HepG2 (cell line): ENCODE results near the gene CNTROB. TPM values are rescaled to one million over a fixed set of nuclear protein-coding genes. Genes with fewer than 3 reads are reported as not detected.
A peak's percentile ranks its signal among the peaks of the same experiment; 100 is the strongest.

Experiments
- ATAC-seq: fragments of 200-7000 bp; cut with Tn5 transposase; 3 replicates; pipeline ENCODE4 v1.9.1; 2020; ENCODE audit warnings: mild to moderate bottlenecking, moderate library complexity
- Bru-seq: library from RNA; stranded (reverse); fragments of 400-500 nt; gene quantifications from one replicate; lab custom pipeline; 2021; lab: Mats Ljungman, UMichigan
- BruChase-seq, 2 experiments: library from RNA; stranded (reverse); fragments of 400-500 nt; gene quantifications; one replicate each; lab custom pipeline; 2021; lab: Mats Ljungman, UMichigan
- BruUV-seq: library from RNA; stranded (reverse); fragments of 400-500 nt; replicated peaks from 2 replicates; lab custom pipeline; 2021; lab: Mats Ljungman, UMichigan
- CTCF ChIA-PET: fragments of 300-600 bp; formaldehyde crosslinking; extraction: SDS; loops from one replicate; lab custom pipeline; 2021; ENCODE audit warnings: low total read pairs, inconsistent platforms, low intra/inter-chr PET ratio; lab: Yijun Ruan, JAX
- POLR2A ChIA-PET: fragments of 350-600 bp; sonication (Branson Sonifier 250); formaldehyde crosslinking; loops from one replicate; lab custom pipeline; 2020; ENCODE audit warnings: antibody characterized with exemption, inconsistent platforms; lab: Yijun Ruan, JAX
- DNase-seq: peaks from one replicate; pipeline ENCODE4 v3.0.0-alpha.2; 2015; ENCODE audit warnings: low spot score
- FAIRE-seq: peaks from 3 replicates; lab custom pipeline; 2011; peaks lifted over from hg19 to GRCh38; lab: Jason Lieb, UNC
- H2AFZ ChIP-seq: one replicate; pipeline ENCODE4 v1.6.1; 2011; ENCODE audit warnings: low read length, inconsistent platforms
- H3K27ac ChIP-seq: fragments of 300-600 bp; 3 replicates; pipeline ENCODE4 v1.8.0; 2011; ENCODE audit warnings: mixed run types, mild to moderate bottlenecking, mixed read lengths, low read length, inconsistent platforms; ENCODE audit not compliant: insufficient read depth; ENCODE audit errors: extremely low read length
- H3K27me3 ChIP-seq, 2 experiments: fragments of 200-600 bp in 1 of 2; 2 replicates in 1 of 2; 3 replicates in 1 of 2; pipeline versions ENCODE4 v1.6.0 to v1.8.0; 2011; ENCODE audit warnings: low read length in 2 of 2, mild to moderate bottlenecking in 2 of 2, moderate library complexity in 2 of 2, inconsistent platforms in 1 of 2; ENCODE audit not compliant: insufficient read depth in 2 of 2, control insufficient read depth in 1 of 2
- H3K36me3 ChIP-seq, 2 experiments: fragments of 200-600 bp in 1 of 2; replicated peaks in 1 of 2; 2 replicates in 1 of 2; 3 replicates in 1 of 2; pipeline versions ENCODE4 v1.5.1 to v1.8.0; 2011; ENCODE audit warnings: low read length in 2 of 2, inconsistent platforms in 1 of 2; ENCODE audit not compliant: insufficient read depth in 2 of 2, control insufficient read depth in 1 of 2
- H3K4me1 ChIP-seq: 2 replicates; pipeline ENCODE4 v1.5.1; 2012; ENCODE audit warnings: low read length, inconsistent platforms; ENCODE audit not compliant: insufficient read depth
- H3K4me2 ChIP-seq: 2 replicates; pipeline ENCODE4 v1.6.0; 2011; ENCODE audit warnings: low read depth, low read length, inconsistent platforms
- H3K4me3 ChIP-seq, 3 experiments: fragments of 200-600 bp in 1 of 3; sonication (generic), shearing (Covaris generic) in 1 of 3; replicated peaks in 1 of 3; 2 replicates each; pipeline ENCODE4 v1.5.1; 2011 to 2016; ENCODE audit warnings: low read length in 3 of 3, inconsistent platforms in 2 of 3, low read depth in 2 of 3, mild to moderate bottlenecking in 2 of 3, control low read depth in 1 of 3, mixed read lengths in 1 of 3; ENCODE audit not compliant: insufficient read depth in 1 of 3
- H3K79me2 ChIP-seq: one replicate; pipeline ENCODE4 v1.6.1; 2011; ENCODE audit warnings: low read length, inconsistent platforms; ENCODE audit not compliant: insufficient read depth
- H3K9ac ChIP-seq: 2 replicates; pipeline ENCODE4 v1.6.0; 2011; ENCODE audit warnings: mild to moderate bottlenecking, low read depth, low read length, inconsistent platforms; ENCODE audit not compliant: insufficient read depth
- H3K9me3 ChIP-seq: 2 replicates; pipeline ENCODE4 v1.5.1; 2012; ENCODE audit warnings: mild to moderate bottlenecking, low read length
- H4K20me1 ChIP-seq: 2 replicates; pipeline ENCODE4 v1.6.0; 2011; ENCODE audit warnings: inconsistent platforms, mild to moderate bottlenecking, low read length, moderate library complexity; ENCODE audit not compliant: insufficient read depth
- BCLAF1 ChIP-seq: fragments of 450-650 bp; IDR thresholded peaks from 2 replicates; pipeline ENCODE4 v1.6.1; 2017; ENCODE audit warnings: mild to moderate bottlenecking
- GATAD2A ChIP-seq: IDR thresholded peaks from 2 replicates; pipeline ENCODE4 v1.6.1; 2016
- HDAC1 ChIP-seq: sonication (generic); formaldehyde crosslinking; IDR thresholded peaks from 2 replicates; pipeline ENCODE4 v1.5.1; 2020; ENCODE audit warnings: mild to moderate bottlenecking, missing genetic modification reagents
- HMGXB3 ChIP-seq: sonication (generic); formaldehyde crosslinking; IDR thresholded peaks from 2 replicates; pipeline ENCODE4 v1.4.0; 2020; ENCODE audit warnings: missing genetic modification reagents, borderline replicate concordance
- ZNF256 ChIP-seq: sonication (generic); formaldehyde crosslinking; conservative IDR thresholded peaks from 2 replicates; pipeline ENCODE4 v1.4.0; 2020; ENCODE audit warnings: missing genetic modification reagents
- ZNF44 ChIP-seq: sonication (generic); formaldehyde crosslinking; IDR thresholded peaks from 2 replicates; pipeline ENCODE4 v1.5.1; 2020; ENCODE audit warnings: mild to moderate bottlenecking, missing genetic modification reagents
- ZNF564 ChIP-seq: sonication (generic); formaldehyde crosslinking; IDR thresholded peaks from 2 replicates; pipeline ENCODE4 v1.8.1; 2023; ENCODE audit warnings: mild to moderate bottlenecking, missing genetic modification reagents
- WGBS: methylation state at CpG from one replicate; pipeline ENCODE4 v1.1.6; 2017; ENCODE audit warnings: low lambda C conversion rate; 5-methylcytosine and 5-hydroxymethylcytosine counted together
- in situ Hi-C: cut with HindIII; loops from 2 replicates; pipeline ENCODE4 v1.10.0; 2017; ENCODE audit warnings: low pct_unique_long_range_greater_than_20kb; ENCODE audit not compliant: extremely low pct_ligation_motif_present
- intact Hi-C: fragments of 100-400 bp; cut with micrococcal nuclease; formaldehyde crosslinking; loops from one replicate; pipeline ENCODE4 v1.10.0; 2022; ENCODE audit not compliant: unreplicated experiment
- long read RNA-seq, 2 experiments: library from RNA in 1 of 2; library from polyadenylated mRNA in 1 of 2; stranded (forward) in 1 of 2; unstranded in 1 of 2; transcript quantifications; one replicate each; pipeline ENCODE4 v2.0.0, GENCODE V29; 2019 to 2022
- polyA minus RNA-seq, 3 experiments: library from RNA; depleted of rRNA, polyadenylated mRNA; stranded (reverse); fragments of >200 nt; gene quantifications; 2 replicates each; pipeline ENCODE4 v1.2.3, GENCODE V29; 2011; ENCODE audit warnings: low replicate concordance in 1 of 3
- polyA plus RNA-seq, 8 experiments: library from polyadenylated mRNA; depleted of rRNA in 3 of 8; stranded (reverse) in 7 of 8; unstranded in 1 of 8; fragments of >200 nt; fragmentation: Illumina TruSeq in 4 of 8; extraction: Trizol in 4 of 8; gene quantifications; 2 replicates each; pipeline versions ENCODE4 v1.2.1 to v1.2.3, GENCODE V29; 2011 to 2016; ENCODE audit warnings: low read depth in 4 of 8, missing spikeins in 1 of 8, mixed read lengths in 1 of 8; ENCODE audit not compliant: insufficient read depth in 1 of 8
- total RNA-seq, 5 experiments: library from RNA; depleted of rRNA; stranded (reverse); fragments of >200 nt; fragmentation: Illumina TruSeq; extraction: Trizol; gene quantifications; 2 replicates each; pipeline ENCODE4 v1.2.3, GENCODE V29; 2016; ENCODE audit warnings: low read depth in 1 of 5
- TF ChIP-seq, protein P1 (sequence below): sonication (generic); formaldehyde crosslinking; IDR thresholded peaks from 2 replicates; pipeline ENCODE4 v1.4.0; 2020; ENCODE audit warnings: low read depth, mild to moderate bottlenecking, missing genetic modification reagents

CNTROB gene
- 13.3 and 24.1 TPM in 2 replicates for total RNA-seq (2016; rRNA removed; fragmentation: Illumina TruSeq; extraction: Trizol)
- total RNA-seq (2016; cell fraction: cytosol; rRNA removed; fragmentation: Illumina TruSeq; extraction: Trizol; ENCODE audit: low read depth), result 8.1 and 9.3 TPM in 2 replicates
- 11.9 and 23.0 TPM in 2 replicates for total RNA-seq (2016; cell fraction: insoluble cytoplasmic fraction; rRNA removed; fragmentation: Illumina TruSeq; extraction: Trizol)
- 10.1 and 11.2 TPM in 2 replicates for total RNA-seq (2016; cell fraction: membrane; rRNA removed; fragmentation: Illumina TruSeq; extraction: Trizol)
- 23.2 and 26.4 TPM in 2 replicates for total RNA-seq (2016; cell fraction: nucleus; rRNA removed; fragmentation: Illumina TruSeq; extraction: Trizol)
- polyA plus RNA-seq (2011; rRNA removed), result 21.2 and 24.3 TPM in 2 replicates
- polyA plus RNA-seq (2011; cell fraction: cytosol; rRNA removed), result 10.6 and 11.9 TPM in 2 replicates
- polyA plus RNA-seq (2011; cell fraction: nucleus; rRNA removed), result 64.8 and 74.8 TPM in 2 replicates
- 14.3 and 16.3 TPM in 2 replicates for polyA plus RNA-seq (2012)
- polyA plus RNA-seq (2016; cell fraction: cytosol; fragmentation: Illumina TruSeq; extraction: Trizol; ENCODE audit: low read depth), result 3.0 and 3.9 TPM in 2 replicates
- polyA plus RNA-seq (2016; cell fraction: insoluble cytoplasmic fraction; fragmentation: Illumina TruSeq; extraction: Trizol; ENCODE audit: low read depth), result 12.3 and 14.2 TPM in 2 replicates
- 8.2 and 9.5 TPM in 2 replicates for polyA plus RNA-seq (2016; cell fraction: membrane; fragmentation: Illumina TruSeq; extraction: Trizol; ENCODE audit: low read depth)
- polyA plus RNA-seq (2016; cell fraction: nucleus; fragmentation: Illumina TruSeq; extraction: Trizol; ENCODE audit: insufficient read depth, low read depth), result 68.1 and 69.5 TPM in 2 replicates
- polyA minus RNA-seq (2011; rRNA and poly(A)+ RNA removed; ENCODE audit: low replicate concordance), result 18.0 and 57.0 TPM in 2 replicates
- polyA minus RNA-seq (2011; cell fraction: cytosol; rRNA and poly(A)+ RNA removed), result 5.4 and 5.7 TPM in 2 replicates
- 26.5 and 33.7 TPM in 2 replicates for polyA minus RNA-seq (2011; cell fraction: nucleus; rRNA and poly(A)+ RNA removed)
- percentile 57 among the genes with signal in this experiment for Bru-seq, nascent RNA
- BruChase-seq, experiment 1, labeled RNA remaining after a 6-hour chase, result percentile 69 among the genes with signal in this experiment
- BruChase-seq, experiment 2, labeled RNA remaining after a 2-hour chase, result percentile 65 among the genes with signal in this experiment
- long read RNA-seq, experiment 1, partial matches to known transcripts, result 2 of 3 reads
- long read RNA-seq, experiment 1, other reads (novel, unspliced or antisense), result 0 of 3 reads
- long read RNA-seq, experiment 2, partial matches to known transcripts, result 21 of 31 reads
- long read RNA-seq, experiment 2, other reads (novel, unspliced or antisense), result 8 of 31 reads

DNA sequence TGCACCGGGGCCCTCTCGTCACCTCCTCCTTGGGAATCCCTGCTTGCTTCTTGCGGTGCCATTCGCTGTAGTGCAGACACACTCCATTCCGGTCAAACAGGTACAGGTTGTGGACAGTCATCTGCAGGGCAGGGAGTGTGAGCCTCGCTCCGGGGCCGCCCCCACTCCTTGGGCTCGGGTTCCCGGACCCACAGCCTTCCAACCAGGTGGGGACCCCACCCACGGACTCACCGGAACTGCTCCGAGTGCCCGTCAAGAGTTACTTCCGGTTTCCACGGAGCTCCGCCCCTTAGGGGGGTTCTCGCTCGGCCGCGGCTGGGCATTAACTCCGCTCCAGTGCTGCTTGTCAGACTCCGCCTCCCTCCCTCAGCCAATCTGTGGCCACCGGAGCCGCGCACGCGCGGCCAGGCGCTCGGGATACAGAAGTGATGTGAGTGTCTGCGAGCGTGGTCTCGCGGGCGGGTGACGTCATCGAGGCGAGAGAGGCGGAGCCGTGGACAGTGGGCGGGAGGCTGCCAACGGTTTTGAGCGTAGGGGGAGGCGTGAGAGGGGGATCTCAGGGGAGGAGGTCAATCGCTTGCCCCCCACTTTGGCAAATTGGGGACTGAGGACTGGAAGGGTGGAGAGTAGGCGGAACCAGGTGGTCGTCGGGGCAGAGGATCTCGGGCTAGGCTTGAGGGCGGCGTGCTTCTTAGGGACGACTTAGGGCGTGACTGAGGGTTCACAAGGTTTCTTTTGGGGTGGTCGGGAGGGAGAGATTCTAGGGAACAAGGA, at the start of gene CNTROB, which contains the start of gene TRAPPC1:
TSS of gene CNTROB (plus strand) at position 498 of the 774 bp plus-strand sequence. CDS start 874 bp downstream, outside the sequence.
TSS of gene TRAPPC1 (minus strand) at position 238 of the 774 bp plus-strand sequence. CDS start at position 121, 117 bp downstream.
- H3K9me3 ChIP-seq, result no peaks in the 10 kb centered on the region
- CTCF ChIA-PET, result no interaction called here
- peaks cover 4 to 15% of the 10 kb centered on the region in 2 experiments; a peak in 4 of 5 replicates for H3K36me3 ChIP-seq
- ATAC-seq (peak; percentile 94), DNase-seq (peak; percentile 97), FAIRE-seq (peak; percentile 92)
- in situ Hi-C loops (no loop called here), intact Hi-C loops (loop anchor here (5.0 kb wide), 1 partner anchor 55 kb away; no protein-coding TSS in a partner anchor)
- peak within 1 kb of the TSS; percentile 80 to 93 (median 85) for H3K4me3 ChIP-seq
- H2AFZ ChIP-seq, result peak within 1 kb of the TSS; percentile 45
- H3K27me3 ChIP-seq, result no peaks in the 10 kb centered on the region; a peak in 1 of 5 replicates
- peak within 1 kb of the TSS; percentile 93 for H3K9ac ChIP-seq
- H3K4me1 ChIP-seq, result peaks cover 26% of the 10 kb centered on the region
- no TSS peak for BruUV-seq
- POLR2A ChIA-PET, result interaction anchor here (0.6 to 3.6 kb wide), 12 partner anchors 8 to 125 kb away, joined by 3 to 27 read pairs (median 4); partner anchors contain the start of genes KDM6B, NAA38 and RNF227
- H3K4me2 ChIP-seq, result peak within 1 kb of the TSS; percentile 97
- WGBS, result 2% methylated on average over 11 of the region's 55 CpGs
- peaks cover 14% of the 10 kb centered on the region for H3K79me2 ChIP-seq
- H4K20me1 ChIP-seq, result no peaks in the 10 kb centered on the region
- peak within 1 kb of the TSS; percentile 67 for H3K27ac ChIP-seq
- TF ChIP-seq ZNF44 (CRISPR knock-in tag), result no peak
- TF ChIP-seq HMGXB3 (CRISPR knock-in tag), result no peak
- peak; percentile 46; the same call in 1 of the 2 replicates for TF ChIP-seq GATAD2A (CRISPR knock-in tag)
- no peak for TF ChIP-seq BCLAF1
- TF ChIP-seq, protein P1, sequence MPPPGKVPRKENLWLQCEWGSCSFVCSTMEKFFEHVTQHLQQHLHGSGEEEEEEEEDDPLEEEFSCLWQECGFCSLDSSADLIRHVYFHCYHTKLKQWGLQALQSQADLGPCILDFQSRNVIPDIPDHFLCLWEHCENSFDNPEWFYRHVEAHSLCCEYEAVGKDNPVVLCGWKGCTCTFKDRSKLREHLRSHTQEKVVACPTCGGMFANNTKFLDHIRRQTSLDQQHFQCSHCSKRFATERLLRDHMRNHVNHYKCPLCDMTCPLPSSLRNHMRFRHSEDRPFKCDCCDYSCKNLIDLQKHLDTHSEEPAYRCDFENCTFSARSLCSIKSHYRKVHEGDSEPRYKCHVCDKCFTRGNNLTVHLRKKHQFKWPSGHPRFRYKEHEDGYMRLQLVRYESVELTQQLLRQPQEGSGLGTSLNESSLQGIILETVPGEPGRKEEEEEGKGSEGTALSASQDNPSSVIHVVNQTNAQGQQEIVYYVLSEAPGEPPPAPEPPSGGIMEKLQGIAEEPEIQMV (CRISPR knock-in tag), result no peak
- peak; percentile 79 for TF ChIP-seq HDAC1 (CRISPR knock-in tag)
- no peak for TF ChIP-seq ZNF256 (CRISPR knock-in tag)
- no peak for TF ChIP-seq ZNF564 (CRISPR knock-in tag)
